Smooth muscle cell of the brain vasculature (primary cell): ENCODE results near the gene ETFB.
A peak's percentile ranks its signal among the peaks of the same experiment; 100 is the strongest.

ENCODE experiments used
- DNase-seq: peaks from one replicate; pipeline ENCODE4 v3.0.0-alpha.2; 2012; ENCODE audit warnings: low read depth, low spot score

Gene ETFB

GRCh38 chr19:51372649-51373504 lies 6.7 kb upstream of the ETFB start, which contains the start of gene NKG7:
NKG7 (minus strand) TSS chr19:51372654; CDS start chr19:51372535, 119 bp downstream.
- no peak for DNase-seq

GRCh38 chr19:51372021-51372648 lies 5.9 kb upstream of the ETFB start:
- DNase-seq, result no peak

GRCh38 chr19:51371186-51371690 lies 5.0 kb upstream of the ETFB start:
- DNase-seq, result no peak

GRCh38 chr19:51370230-51370629 lies 4.0 kb upstream of the ETFB start:
- no peak for DNase-seq

GRCh38 chr19:51368366-51369282 lies 2.4 kb upstream of the ETFB start, which contains the start of gene CLDND2:
CLDND2 (minus strand) TSS chr19:51369003; CDS start chr19:51368577, 426 bp downstream.
- DNase-seq, result no peak

GRCh38 chr19:51367565-51368365 lies 1.6 kb upstream of the ETFB start:
- peak; percentile 97 for DNase-seq

- no peak for DNase-seq
Measured at GRCh38 chr19:51367255-51367564, 1.0 kb upstream of the ETFB start.

GRCh38 chr19:51366389-51367254 lies 434 bp upstream of the ETFB start:
- peak; percentile 94 for DNase-seq

- DNase-seq, result no peak
Measured at GRCh38 chr19:51365211-51365964, 800 bp downstream of the ETFB start.

GRCh38 chr19:51364200-51365106 lies 1.7 kb downstream of the ETFB start:
- no peak for DNase-seq

- no peak for DNase-seq
Measured at GRCh38 chr19:51361239-51361638, 4.9 kb downstream of the ETFB start.

GRCh38 chr19:51359294-51359693 lies 6.9 kb downstream of the ETFB start:
- peak; percentile 92 for DNase-seq

GRCh38 chr19:51357952-51358351 lies 8.2 kb downstream of the ETFB start:
- DNase-seq, result no peak

GRCh38 chr19:51356159-51356801 lies 9.9 kb downstream of the ETFB start:
- no peak for DNase-seq

GRCh38 chr19:51354742-51355148 lies 11.4 kb downstream of the ETFB start:
- no peak for DNase-seq

GRCh38 chr19:51354103-51354741 lies 12.0 kb downstream of the ETFB start:
- DNase-seq, result no peak

- DNase-seq, result no peak
Measured at GRCh38 chr19:51352783-51353360, 13.3 kb downstream of the ETFB start.
